Neural cell (in vitro differentiated cells): ENCODE data around the gene CLEC18A.
"Not testable (repeated sequence)": the region's sequence is repeated elsewhere in the genome, so short reads cannot be mapped to it uniquely, and the experiment has no call there.

Source experiments
- EZH2 ChIP-seq: fragments of 200-600, 300-800 bp; shearing (Covaris generic), sonication (generic); IDR thresholded peaks from 2 replicates; pipeline ENCODE4 v1.6.1; 2014; ENCODE audit warnings: antibody characterized with exemption, low read length, borderline replicate concordance, mild to moderate bottlenecking; ENCODE audit not compliant: insufficient read depth, poor library complexity, severe bottlenecking
- TF ChIP-seq, protein P1 (sequence below): fragments of 450-650 bp; IDR thresholded peaks from 2 replicates; pipeline ENCODE4 v1.5.1; 2014; ENCODE audit warnings: antibody characterized with exemption, mild to moderate bottlenecking, moderate library complexity; ENCODE audit not compliant: poor library complexity, severe bottlenecking

- not testable (repeated sequence) for TF ChIP-seq EZH2
- TF ChIP-seq, protein P1, sequence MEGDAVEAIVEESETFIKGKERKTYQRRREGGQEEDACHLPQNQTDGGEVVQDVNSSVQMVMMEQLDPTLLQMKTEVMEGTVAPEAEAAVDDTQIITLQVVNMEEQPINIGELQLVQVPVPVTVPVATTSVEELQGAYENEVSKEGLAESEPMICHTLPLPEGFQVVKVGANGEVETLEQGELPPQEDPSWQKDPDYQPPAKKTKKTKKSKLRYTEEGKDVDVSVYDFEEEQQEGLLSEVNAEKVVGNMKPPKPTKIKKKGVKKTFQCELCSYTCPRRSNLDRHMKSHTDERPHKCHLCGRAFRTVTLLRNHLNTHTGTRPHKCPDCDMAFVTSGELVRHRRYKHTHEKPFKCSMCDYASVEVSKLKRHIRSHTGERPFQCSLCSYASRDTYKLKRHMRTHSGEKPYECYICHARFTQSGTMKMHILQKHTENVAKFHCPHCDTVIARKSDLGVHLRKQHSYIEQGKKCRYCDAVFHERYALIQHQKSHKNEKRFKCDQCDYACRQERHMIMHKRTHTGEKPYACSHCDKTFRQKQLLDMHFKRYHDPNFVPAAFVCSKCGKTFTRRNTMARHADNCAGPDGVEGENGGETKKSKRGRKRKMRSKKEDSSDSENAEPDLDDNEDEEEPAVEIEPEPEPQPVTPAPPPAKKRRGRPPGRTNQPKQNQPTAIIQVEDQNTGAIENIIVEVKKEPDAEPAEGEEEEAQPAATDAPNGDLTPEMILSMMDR: not testable (repeated sequence)
Observed at GRCh38 chr16:69965661-69966054, 14.5 kb downstream of the CLEC18A start.
